Prostate gland (tissue), 2 donors: Measurements from ENCODE around the gene SCFD2. TPM values are rescaled to one million over a fixed set of nuclear protein-coding genes. Genes with fewer than 3 reads are reported as not detected.

Source experiments
- DNase-seq: peaks from one replicate; pipeline ENCODE4 v3.0.0-alpha.2; 2019; ENCODE audit warnings: low spot score
- H3K27ac ChIP-seq, 2 donors: fragments of 200-600 bp; sonication (generic); 2 replicates each; pipeline ENCODE4 v1.5.1; 2017 to 2019
- H3K27me3 ChIP-seq: fragments of 200-600 bp; sonication (generic); replicated peaks from 2 replicates; pipeline ENCODE4 v1.5.1; 2019; ENCODE audit not compliant: insufficient read depth
- H3K36me3 ChIP-seq, 2 donors: fragments of 200-600 bp; sonication (generic); 1 replicate in 1 of 2; 2 replicates in 1 of 2; pipeline versions ENCODE4 v1.5.1 to v1.8.1; 2017 to 2019
- H3K4me1 ChIP-seq: fragments of 200-600 bp; sonication (generic); replicated peaks from 2 replicates; pipeline ENCODE4 v1.5.1; 2019
- H3K4me3 ChIP-seq, 2 donors: fragments of 200-600 bp; sonication (generic); 2 replicates each; pipeline ENCODE4 v1.5.1; 2017 to 2019
- H3K9me3 ChIP-seq: fragments of 200-600 bp; sonication (generic); 2 replicates; pipeline ENCODE4 v1.5.1; 2017
- POLR2A ChIP-seq: fragments of 450-650 bp; IDR thresholded peaks from one replicate; pipeline ENCODE4 v1.6.1; 2016; ENCODE audit warnings: antibody characterized with exemption, mild to moderate bottlenecking
- POLR2AphosphoS5 ChIP-seq: sonication (generic); formaldehyde crosslinking; IDR thresholded peaks from one replicate; pipeline ENCODE4 v1.6.1; 2017; ENCODE audit warnings: antibody characterized with exemption
- WGBS: methylation state at CpG from one replicate; pipeline ENCODE4 v1.1.5; 2018; 5-methylcytosine and 5-hydroxymethylcytosine counted together
- intact Hi-C: fragments of 100-400 bp; cut with DNase I; formaldehyde crosslinking; loops from one replicate; pipeline ENCODE4 v1.14.2; 2022
- total RNA-seq, 2 donors: library from RNA; depleted of rRNA; stranded (reverse); fragments of >200 nt; gene quantifications; one replicate each; pipeline ENCODE4 v1.1.0, GENCODE V29; 2016
- TF ChIP-seq, protein P1 (sequence below), 4 experiments: fragments of 200-600 bp in 2 of 4; fragments of 450-650 bp in 2 of 4; sonication (generic) in 2 of 4; IDR thresholded peaks; 1 replicate in 3 of 4; 2 replicates in 1 of 4; pipeline ENCODE4 v1.5.1; 2016 to 2019; ENCODE audit warnings: antibody characterized with exemption in 4 of 4, mild to moderate bottlenecking in 2 of 4, moderate library complexity in 2 of 4

The SCFD2 gene
- total RNA-seq, 2 donors from 2014 or later: 10.7 to 21.1 TPM

DNA sequence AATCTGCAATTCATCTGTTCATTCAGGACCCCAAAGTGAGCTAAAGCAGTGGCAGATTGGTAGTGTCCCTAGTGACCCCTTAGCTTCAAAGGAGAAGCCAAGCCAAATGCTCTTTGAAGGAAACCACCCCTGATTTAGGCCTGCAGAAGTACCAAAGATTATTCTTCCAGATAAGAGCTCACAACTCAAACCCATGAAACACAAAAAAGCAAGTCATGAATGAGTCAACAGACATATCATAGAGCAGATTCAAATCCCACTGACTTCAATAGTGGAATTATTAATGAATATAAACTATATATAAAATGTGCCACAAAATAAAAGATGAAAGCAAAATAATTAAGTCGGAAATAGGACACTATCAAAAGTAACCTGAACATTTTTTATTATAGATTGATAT is 197.6 kb downstream of the SCFD2 start:
- TF ChIP-seq, protein P1, sequence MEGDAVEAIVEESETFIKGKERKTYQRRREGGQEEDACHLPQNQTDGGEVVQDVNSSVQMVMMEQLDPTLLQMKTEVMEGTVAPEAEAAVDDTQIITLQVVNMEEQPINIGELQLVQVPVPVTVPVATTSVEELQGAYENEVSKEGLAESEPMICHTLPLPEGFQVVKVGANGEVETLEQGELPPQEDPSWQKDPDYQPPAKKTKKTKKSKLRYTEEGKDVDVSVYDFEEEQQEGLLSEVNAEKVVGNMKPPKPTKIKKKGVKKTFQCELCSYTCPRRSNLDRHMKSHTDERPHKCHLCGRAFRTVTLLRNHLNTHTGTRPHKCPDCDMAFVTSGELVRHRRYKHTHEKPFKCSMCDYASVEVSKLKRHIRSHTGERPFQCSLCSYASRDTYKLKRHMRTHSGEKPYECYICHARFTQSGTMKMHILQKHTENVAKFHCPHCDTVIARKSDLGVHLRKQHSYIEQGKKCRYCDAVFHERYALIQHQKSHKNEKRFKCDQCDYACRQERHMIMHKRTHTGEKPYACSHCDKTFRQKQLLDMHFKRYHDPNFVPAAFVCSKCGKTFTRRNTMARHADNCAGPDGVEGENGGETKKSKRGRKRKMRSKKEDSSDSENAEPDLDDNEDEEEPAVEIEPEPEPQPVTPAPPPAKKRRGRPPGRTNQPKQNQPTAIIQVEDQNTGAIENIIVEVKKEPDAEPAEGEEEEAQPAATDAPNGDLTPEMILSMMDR (IDR thresholded peaks at IDR 0.05): no peak
- TF ChIP-seq POLR2AphosphoS5 (no peak), POLR2A (no peak)
- H3K4me3 ChIP-seq: no peak overlapping the region
- 97% methylated on average over 1 of the region's 1 CpG for WGBS
- H3K27me3 ChIP-seq: no peaks in the 10 kb centered on the region
- no peaks in the 10 kb centered on the region for H3K4me1 ChIP-seq
- H3K36me3 ChIP-seq: no peaks in the 10 kb centered on the region
- intact Hi-C loops: no loop called here
- no peaks in the 10 kb centered on the region for H3K9me3 ChIP-seq
- no peak for DNase-seq
- no peak overlapping the region for H3K27ac ChIP-seq

DNA sequence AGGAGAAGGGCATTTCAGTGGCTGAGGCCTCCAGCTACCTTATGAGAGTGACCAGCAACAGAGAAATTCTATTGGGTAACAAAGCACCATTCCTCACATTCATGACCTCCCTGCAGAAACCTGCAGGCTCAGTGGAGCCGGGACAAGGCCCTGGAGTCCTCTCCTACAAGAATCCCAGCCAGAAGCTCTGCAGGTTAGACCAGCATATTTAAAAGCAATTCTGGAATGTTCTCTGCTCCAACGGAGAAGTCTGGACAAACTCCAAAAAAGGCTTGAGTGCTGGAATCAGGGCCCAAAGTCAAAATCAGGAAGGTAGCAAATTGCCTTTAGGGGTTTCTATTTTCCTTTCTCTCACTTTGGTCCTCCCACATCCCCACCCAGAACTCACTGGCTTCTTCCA is 202.9 kb downstream of the SCFD2 start:
- Histone ChIP-seq H3K4me1 (no peaks in the 10 kb centered on the region), H3K27ac (no peak overlapping the region), H3K36me3 (no peaks in the 10 kb centered on the region), H3K9me3 (no peaks in the 10 kb centered on the region), H3K4me3 (no peak overlapping the region), H3K27me3 (no peaks in the 10 kb centered on the region)
- TF ChIP-seq POLR2AphosphoS5 (no peak), POLR2A (no peak)
- TF ChIP-seq, protein P1 (IDR thresholded peaks at IDR 0.05): no peak
- intact Hi-C loops: no loop called here
- WGBS: 76% methylated on average over 2 of the region's 2 CpGs
- DNase-seq: no peak

DNA sequence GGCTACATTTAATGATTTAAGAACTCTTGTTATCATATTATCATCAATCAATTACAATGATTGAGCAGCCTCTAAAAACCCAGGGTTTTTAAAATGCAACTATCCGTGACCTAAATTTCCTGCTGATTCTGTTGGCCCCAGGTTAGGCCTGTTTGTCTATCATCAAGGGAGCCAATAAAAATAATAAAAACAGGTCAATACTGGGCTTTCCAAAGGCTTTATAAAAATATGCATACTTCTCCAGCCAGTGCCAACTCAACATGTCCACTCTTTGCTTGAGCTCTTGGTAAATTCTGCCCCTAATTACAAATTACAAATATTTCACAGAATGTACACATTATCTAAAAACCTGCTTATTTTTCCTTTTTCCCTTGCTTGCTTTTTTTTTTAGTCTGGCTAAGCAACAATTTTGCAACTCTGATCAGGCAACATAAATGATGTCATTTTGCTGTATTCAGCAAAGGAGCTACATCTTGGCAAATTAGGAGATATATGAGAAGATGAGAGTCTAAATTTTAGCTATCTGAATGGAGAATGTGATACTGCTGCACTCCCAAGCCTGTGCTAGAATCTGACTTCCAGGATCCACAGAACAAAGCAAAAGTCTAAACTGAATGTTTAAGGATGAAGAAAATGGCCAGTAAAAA is 204.0 kb downstream of the SCFD2 start:
- no peak overlapping the region for H3K27ac ChIP-seq
- H3K4me1 ChIP-seq: no peaks in the 10 kb centered on the region
- TF ChIP-seq POLR2AphosphoS5 (no peak), POLR2A (no peak)
- TF ChIP-seq, protein P1 (IDR thresholded peaks at IDR 0.05): no peak
- H3K27me3 ChIP-seq: no peaks in the 10 kb centered on the region
- no peak overlapping the region for H3K4me3 ChIP-seq
- 77% methylated on average over 1 of the region's 1 CpG for whole genome bisulfite sequencing
- intact Hi-C loops: no loop called here
- no peak for DNase-seq
- no peaks in the 10 kb centered on the region for H3K9me3 ChIP-seq
- no peaks in the 10 kb centered on the region for H3K36me3 ChIP-seq

DNA sequence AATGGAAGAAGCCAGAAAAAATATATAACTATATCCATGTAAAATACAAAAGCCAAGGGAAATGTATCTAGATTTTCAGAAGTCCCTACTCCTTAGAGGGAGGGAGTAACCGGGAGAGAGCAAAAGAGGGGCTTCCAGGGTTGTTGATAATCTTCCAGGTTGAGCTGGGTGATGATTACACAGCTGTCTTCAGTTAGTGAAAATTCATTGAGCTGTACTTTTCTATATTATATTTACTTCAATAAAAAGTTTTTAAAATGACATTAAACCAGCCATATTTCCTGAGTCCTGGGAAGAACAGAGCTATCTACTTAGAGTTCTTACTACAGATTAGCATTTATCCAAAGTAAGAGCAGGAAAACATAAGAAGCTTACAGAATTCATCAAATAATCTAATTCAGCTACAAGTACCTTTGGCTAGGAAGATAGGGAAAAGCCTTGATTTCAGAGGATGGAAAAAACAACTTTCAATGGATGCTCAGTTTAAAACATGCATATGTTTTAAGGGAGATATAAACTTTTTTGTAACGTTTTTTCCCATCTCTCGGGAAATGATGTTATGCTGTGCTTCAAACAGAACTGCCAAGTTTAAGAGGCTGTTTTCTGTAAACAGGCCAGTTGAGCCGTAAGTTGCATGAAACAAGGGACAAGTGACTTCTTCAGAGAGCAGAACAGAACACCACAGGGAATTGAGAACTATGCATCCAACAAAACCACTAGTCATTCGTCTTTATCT is 204.6 kb downstream of the SCFD2 start:
- intact Hi-C loops: no loop called here
- WGBS: 65% methylated on average over 5 of the region's 5 CpGs
- TF ChIP-seq, protein P1 (IDR thresholded peaks at IDR 0.05): no peak
- no peak for TF ChIP-seq POLR2AphosphoS5
- TF ChIP-seq POLR2A: no peak
- H3K4me1 ChIP-seq: no peaks in the 10 kb centered on the region
- H3K27ac ChIP-seq: no peak overlapping the region
- no peaks in the 10 kb centered on the region for H3K36me3 ChIP-seq
- no peak overlapping the region for H3K4me3 ChIP-seq
- DNase-seq: no peak
- H3K9me3 ChIP-seq: no peaks in the 10 kb centered on the region
- no peaks in the 10 kb centered on the region for H3K27me3 ChIP-seq

DNA sequence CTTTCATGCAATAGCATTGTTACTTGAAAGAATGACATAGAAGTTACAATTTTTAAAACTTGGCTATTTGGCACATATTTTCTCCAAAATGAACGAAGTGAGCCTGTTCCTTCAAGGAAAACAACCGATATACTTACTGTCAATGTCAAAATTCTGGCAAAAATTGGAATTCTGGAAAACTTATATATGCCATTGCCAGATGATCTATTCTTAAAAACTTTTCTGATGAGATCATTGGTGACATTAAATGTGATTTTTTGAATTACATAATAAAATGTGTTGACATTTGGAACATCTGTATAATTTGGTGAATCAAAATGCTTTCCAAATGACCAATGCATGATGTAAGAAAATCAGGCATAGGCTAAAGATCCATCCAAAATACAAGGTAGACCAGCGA is 209.0 kb downstream of the SCFD2 start:
- no peaks in the 10 kb centered on the region for H3K27me3 ChIP-seq
- no peak for TF ChIP-seq POLR2AphosphoS5
- TF ChIP-seq, protein P1 (IDR thresholded peaks at IDR 0.05): no peak
- TF ChIP-seq POLR2A: no peak
- H3K4me3 ChIP-seq: no peak overlapping the region
- no peaks in the 10 kb centered on the region for H3K36me3 ChIP-seq
- no peak overlapping the region for H3K27ac ChIP-seq
- 94% methylated on average over 3 of the region's 3 CpGs for WGBS
- no peaks in the 10 kb centered on the region for H3K9me3 ChIP-seq
- DNase-seq: no peak
- intact Hi-C loops: no loop called here
- H3K4me1 ChIP-seq: no peaks in the 10 kb centered on the region
